ENCODE data around the gene SGSH.
A peak's percentile ranks its signal among the peaks of the same experiment; 100 is the strongest.

Gene SGSH

DNA sequence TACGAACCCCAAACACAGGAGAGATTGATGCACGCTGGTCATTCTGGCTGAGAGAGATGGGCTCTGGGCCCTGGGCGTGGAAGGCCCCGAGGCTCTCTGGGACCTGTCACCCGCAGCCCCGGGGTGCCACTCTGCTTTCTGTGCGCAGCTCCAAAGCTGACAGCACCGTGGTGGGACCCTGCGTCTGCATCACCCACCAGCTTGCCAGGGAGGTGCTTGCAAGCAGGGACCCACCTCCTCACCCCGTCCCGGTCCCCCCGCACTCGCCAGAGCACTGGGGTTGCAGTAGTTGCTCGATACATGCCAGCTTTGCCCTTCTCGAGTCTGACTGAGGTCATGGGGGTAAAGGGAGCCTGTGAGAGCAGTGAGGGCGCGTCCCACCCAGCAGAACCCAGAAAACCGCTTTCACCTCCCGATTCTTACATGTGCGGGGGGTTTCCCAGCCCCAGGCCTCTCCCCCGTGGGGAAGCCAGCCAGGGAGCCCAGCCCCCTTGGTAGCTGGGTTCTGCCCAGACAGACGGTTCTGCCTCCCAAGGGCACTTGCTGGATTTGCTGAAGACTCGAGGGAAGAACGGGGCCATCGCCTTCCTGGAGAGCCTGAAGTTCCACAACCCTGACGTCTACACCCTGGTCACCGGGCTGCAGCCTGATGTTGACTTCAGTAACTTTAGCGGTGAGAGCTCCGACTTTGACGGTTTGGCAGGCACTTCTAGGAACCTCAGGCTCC, 37.9 kb downstream of the SGSH start:
- no peak for DNase-seq

DNA sequence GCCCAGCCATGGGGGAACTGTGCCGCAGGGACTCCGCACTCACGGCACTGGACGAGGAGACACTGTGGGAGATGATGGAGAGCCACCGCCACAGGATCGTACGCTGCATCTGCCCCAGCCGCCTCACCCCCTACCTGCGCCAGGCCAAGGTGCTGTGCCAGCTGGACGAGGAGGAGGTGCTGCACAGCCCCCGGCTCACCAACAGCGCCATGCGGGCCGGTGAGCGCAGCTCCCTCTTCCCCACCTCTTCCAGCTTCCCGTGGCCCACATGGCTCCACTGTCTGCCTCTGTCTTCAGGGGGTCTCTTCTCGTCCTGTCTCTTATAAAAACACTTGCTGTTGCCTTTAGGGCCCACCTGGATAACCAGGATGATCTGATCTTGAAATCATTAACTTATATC, 38.7 kb downstream of the SGSH start:
- no peak for DNase-seq

DNA sequence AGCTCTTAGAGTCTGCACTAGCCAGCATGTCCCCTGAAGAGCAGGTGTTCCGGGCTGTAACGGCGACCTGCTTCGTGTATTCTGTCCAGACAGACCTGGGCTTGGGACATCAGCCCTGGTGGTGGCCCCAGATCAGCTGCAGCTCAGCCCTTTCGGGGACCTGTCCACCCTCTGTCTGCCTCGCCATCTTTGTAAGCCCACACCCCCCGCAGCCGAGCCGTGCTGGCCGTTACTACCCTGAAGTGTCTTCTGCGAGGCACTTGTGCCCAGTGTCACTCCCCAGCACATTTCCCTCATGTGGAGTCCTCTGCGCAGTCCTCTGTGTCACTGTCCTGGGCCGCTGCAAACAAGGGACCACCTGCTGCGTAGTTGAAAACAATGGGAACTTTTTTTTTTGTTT, 39.9 kb downstream of the SGSH start:
- peak in 1 of 3 experiments; percentile 6 for DNase-seq

DNA sequence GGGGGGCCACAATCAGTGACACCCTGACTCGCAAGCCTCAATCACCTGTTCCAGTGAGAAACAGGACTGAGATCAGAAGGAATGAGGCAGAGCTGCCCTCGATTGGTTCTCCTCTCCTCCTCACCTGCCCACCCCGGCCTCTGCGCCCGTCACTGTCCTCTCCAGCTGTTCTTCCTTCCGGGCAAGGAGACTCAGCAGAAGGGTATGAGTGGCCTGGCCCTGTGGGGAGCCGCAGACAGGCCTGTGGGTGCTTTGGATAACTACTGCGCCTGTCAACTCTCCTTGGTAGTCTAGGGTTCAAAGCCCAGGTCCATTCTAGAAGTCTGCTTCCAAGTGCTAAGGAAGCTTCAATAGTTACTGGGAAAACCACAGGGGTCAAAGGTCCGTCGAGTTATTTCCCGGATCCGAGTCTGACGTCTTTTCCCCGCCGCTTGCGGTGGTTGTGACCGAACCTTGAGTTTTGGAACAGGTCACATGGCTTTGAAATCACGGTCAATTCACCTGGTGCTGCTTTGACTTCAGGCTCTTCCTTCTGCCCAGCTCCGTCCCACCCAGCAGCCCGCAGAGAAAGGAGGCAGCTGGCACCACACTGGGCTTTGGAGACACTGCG, 42.0 kb downstream of the SGSH start:
- DNase-seq: no peak

DNA sequence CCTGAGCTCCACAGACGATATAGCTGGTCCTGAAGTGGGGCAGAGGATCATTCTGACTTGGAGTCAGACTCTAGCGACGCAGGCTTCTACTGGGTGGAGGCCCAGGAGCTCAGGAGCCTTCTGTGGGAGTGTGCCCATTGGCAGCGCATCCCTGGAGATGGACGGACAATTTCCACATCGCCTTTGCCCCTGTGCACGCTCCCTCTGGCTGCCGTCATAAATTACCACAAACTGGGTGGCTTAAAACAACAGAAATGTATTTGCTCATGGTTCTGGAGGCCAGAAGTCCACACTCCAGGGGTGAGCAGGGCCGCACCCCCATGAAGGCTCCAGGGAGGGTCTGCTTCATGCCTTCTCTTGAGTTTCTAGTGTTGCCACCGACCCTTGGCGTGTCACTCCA, 43.4 kb downstream of the SGSH start:
- no peak for DNase-seq

DNA sequence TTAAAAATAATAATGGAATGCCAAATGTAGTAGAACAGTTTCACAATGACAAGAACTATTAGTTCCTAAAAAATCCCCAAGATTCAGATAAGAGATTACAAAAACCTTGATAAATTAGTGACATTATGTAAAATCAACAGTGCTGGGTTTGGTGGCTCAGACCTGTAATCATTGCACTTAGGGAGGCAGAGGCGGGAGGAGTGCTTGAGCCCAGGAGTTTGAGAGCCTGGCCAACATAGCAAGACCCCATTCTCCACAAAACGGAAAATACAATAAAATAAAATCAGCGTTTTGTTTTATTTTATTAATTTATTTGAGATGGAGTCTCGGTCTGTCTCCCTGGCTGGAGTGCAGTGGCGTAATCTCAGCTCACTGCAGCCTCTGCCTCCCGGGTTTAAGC, 46.2 kb downstream of the SGSH start:
- no peak for DNase-seq

DNA sequence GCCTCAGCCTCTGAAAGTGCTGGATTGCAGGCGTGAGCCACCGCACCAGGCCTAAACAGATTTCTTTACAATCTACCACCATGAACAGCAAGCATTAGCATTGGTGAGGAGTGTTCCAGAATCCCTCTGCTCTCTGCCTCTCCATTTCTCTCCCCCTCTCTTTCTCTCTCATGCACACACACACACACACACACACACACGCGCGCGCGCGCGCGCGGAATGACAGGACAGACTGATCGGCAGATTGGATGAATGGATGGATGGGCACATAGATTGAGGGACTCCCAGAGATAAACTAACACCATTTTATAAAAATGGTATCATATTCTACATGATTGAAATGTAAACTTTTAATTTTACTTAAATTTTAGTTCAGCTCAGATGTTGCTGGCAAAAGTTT, 47.0 kb downstream of the SGSH start:
- DNase-seq: no peak

DNA sequence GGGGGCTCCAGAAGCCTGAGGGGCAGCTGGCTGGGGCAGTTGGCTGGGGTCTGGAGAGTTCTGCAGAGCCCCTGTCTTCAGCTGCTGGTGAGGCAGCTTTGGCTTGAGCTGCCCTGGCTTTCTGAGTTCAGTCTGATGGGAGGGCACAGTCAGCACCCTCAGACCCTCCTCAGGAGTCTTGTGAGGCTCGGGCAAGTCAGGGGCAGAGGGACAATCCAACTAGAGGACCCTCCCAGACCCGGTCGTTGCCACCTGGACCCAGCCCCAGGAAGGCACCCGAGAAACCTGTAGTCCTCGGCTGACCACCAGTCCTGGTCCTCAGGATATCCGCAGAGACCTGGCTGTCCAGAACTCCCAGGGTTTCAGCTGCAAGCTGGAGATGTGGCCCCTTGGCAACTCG, 48.5 kb downstream of the SGSH start:
- DNase-seq: no peak

DNA sequence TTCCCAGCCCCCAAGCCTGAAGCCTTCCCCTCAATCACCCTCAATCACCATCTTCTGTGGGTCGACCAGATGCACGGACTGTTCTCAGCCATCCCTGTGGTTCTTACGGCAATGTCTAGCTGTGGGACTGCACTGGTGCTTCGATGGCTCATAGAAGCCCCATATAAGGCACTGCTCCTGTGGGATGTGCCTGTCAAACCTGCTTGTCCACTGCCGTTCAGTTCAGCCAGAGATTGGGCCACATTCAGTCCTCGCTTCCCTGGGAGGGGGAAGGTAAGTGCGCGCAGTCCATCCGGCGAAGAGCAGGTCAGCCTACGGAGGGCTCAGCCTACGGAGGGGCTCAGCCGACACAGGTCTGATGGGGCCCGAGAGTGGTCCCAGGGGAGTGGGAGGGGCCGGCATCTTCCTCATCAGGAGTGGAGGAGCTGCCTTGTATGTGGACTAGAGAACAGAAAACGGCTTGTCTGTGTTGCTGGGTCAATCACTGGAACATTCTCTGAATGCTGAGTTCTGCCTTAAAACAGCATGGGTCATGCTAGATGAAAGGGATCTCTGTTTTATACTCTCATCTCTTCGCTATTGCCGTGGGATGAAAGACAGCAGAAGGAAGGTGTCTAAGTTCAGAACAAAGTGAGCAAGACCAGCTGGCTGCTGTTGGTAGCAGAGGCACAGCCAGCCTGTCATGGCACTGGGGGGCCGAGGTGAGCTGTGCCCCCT, 50.2 kb downstream of the SGSH start, which contains the start of gene CARD14:
Gene CARD14, plus strand, starts transcription at position 247 of the 717 bp plus-strand sequence. CDS start 11,409 bp downstream, outside the sequence.
- DNase-seq: no peak

DNA sequence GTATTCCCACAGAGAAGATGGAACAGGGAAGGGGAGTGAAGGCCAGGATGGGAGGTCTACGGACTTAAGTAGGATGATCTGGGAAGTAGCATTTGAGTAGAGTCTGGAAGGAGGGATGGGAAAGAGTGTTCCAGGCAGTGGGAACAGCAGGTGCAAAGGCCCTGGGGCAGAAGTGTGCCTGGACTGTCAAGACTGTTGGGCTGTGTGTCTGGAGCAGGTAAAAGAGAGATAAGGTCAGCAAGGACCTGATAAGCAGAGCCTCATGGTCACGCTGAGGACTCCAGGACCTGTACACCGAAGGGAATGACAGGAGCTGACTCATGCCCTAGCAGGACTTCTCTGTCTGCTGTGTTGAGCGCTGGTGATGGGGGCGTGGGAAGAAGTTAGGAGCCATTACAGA, 51.0 kb downstream of the SGSH start:
- no peak for DNase-seq

DNA sequence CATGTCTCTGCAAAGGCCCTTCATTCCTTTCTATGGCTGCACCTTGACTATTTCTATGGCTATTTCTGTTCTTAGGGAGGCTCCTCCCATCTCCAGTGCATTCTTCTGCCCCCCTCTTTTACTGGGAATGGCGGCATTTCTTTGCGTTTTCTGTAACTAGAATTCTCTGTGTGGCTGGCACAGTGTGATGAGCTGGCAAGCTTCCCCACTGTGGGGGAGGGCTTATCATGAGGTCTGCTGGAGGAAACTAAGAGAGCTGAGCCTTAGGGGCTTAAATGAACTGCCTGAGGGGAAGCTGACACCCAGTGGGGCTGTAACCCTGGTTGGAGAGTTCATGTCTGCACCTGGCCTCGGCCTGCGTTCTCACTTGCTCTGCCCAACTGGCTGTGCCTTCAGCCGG, 51.8 kb downstream of the SGSH start:
- no peak for DNase-seq

DNA sequence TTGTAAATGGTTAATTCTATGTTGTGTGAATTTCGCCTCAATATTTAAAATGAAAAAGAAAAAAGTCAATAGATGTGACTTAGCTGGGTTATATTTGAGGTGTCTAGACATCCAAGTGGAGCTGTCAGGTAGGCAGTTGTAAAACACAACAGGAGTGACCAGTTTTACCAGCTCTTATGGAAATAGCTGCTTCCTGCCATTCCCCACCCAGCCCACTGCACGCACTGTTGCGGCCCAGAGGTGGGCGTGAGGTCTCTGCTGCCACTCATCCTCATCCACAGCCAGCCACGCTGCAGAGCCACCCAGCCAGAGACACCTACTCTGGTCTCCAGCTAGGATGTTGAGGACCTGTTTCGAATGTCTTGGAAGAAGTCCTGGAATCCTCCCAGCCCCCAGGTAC, 53.7 kb downstream of the SGSH start:
- no peak for DNase-seq

DNA sequence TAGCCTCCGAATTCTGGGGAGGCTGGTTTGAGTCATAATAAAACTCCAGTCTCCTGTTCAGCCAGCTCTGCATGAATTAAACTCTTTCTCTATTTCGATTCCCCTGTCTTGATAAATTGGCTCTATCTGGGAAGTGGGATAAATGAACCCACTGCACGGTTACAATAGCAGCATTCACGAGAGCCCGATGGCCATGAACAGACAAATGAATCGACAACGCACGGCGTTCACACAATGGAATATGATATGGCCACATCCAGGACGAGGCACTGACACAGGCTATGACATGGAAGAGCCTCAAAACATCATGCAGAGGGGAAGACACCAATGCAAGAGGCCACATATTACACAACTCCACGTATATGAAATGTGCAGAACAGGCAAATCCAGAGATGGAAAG, 55.9 kb downstream of the SGSH start:
- DNase-seq: no peak

DNA sequence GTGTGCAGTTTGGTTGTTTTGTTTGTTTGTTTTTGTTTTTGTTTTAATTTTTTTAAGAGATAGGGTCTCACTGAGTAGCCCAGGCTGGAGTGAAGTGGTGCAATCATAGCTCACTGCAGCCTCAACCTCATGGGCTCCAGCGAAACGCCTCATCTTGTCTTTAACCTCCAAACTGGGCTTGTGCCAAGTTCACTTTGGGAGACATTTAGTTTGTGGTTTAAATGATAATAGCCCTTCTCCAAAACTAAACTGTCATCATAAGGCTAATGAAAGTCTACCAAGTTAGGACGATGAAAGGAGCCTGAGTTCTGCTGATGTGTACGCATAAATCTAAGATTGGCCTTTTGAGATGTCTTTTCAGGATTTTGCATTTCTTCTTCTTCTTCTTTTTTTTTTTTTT, 56.8 kb downstream of the SGSH start:
- DNase-seq: no peak

DNA sequence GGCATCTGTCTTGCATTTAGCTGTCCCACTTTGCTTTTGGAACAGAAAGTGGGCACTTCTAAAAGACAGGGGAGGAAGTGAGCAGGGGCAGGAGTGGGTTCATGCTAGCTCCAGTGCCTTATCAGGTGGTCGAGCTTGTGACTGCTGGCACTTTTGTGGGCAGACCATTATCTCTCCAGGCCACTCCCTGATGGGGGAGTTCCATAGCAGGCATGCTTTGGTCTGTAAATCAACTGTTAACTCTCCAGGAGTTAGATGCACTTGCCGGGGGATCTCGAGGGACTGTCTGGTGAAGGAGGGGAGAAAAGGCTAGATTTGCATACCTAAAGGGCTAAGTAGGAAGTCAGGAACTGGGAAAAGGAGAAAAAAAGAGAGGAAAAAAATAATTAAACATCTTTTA, 59.6 kb downstream of the SGSH start:
- no peak for DNase-seq

Data from NCI-H1417 (cell line).